Stimulated activated CD4-positive, alpha-beta T cell treated with anti-CD3 and anti-CD28 coated beads, TNF-alpha, amount 100 ng/mL, for 48 hours (primary cell): Measurements from ENCODE around the gene SREK1.
"Not testable (repeated sequence)": the region's sequence is repeated elsewhere in the genome, so short reads cannot be mapped to it uniquely, and the experiment has no call there.

Source experiments
- DNase-seq, 3 donors: peaks; one replicate each; pipeline ENCODE4 v3.0.0-alpha.2; 2020; ENCODE audit warnings: low read depth in 3 of 3

SREK1 gene

GRCh38 chr5:66144074-66144833 is at the start of gene SREK1:
SREK1 (plus strand) TSS chr5:66144300; CDS start chr5:66144377, 77 bp downstream.
- peak; percentile 83 to 90 (median 87) for DNase-seq

- DNase-seq: no peak
These were observed 43.2 kb upstream of the SREK1 start for GRCh38 chr5:66100851-66101250.

- DNase-seq: no peak
These were observed 30.9 kb upstream of the SREK1 start for GRCh38 chr5:66113160-66113559.

- DNase-seq: no peak
These were observed 25.8 kb upstream of the SREK1 start for GRCh38 chr5:66118304-66118703.

- DNase-seq: no peak
These were observed 21.6 kb upstream of the SREK1 start for GRCh38 chr5:66122379-66123034.

- DNase-seq: no peak
These were observed 15.0 kb upstream of the SREK1 start for GRCh38 chr5:66129144-66129543.

GRCh38 chr5:66130493-66130892 is 13.6 kb upstream of the SREK1 start:
- no peak for DNase-seq

- DNase-seq: no peak
These were observed 9.7 kb upstream of the SREK1 start for GRCh38 chr5:66134407-66134861.

- no peak for DNase-seq
These were observed 8.0 kb upstream of the SREK1 start for GRCh38 chr5:66136053-66136452.

GRCh38 chr5:66136944-66137343 is 7.2 kb upstream of the SREK1 start:
- not testable (repeated sequence) for DNase-seq

GRCh38 chr5:66138637-66139317 is 5.3 kb upstream of the SREK1 start:
- no peak for DNase-seq

GRCh38 chr5:66139318-66139712 is 4.8 kb upstream of the SREK1 start:
- DNase-seq: no peak

- no peak for DNase-seq
These were observed 1.7 kb upstream of the SREK1 start for GRCh38 chr5:66142417-66142816.

- no peak for DNase-seq
These were observed 527 bp upstream of the SREK1 start for GRCh38 chr5:66143473-66144073.

- DNase-seq: no peak
These were observed 812 bp downstream of the SREK1 start for GRCh38 chr5:66144834-66145390.

- DNase-seq: no peak
These were observed 1.6 kb downstream of the SREK1 start for GRCh38 chr5:66145737-66146136.

- no peak for DNase-seq
These were observed 5.8 kb downstream of the SREK1 start for GRCh38 chr5:66149950-66150349.

- DNase-seq: peak in 2 of 3 donors; percentile 24 to 29
These were observed 6.9 kb downstream of the SREK1 start for GRCh38 chr5:66151030-66151429.

GRCh38 chr5:66151491-66151890 is 7.4 kb downstream of the SREK1 start:
- no peak for DNase-seq

GRCh38 chr5:66157046-66157445 is 12.9 kb downstream of the SREK1 start:
- DNase-seq: no peak

- DNase-seq: no peak
These were observed 17.3 kb downstream of the SREK1 start for GRCh38 chr5:66161356-66161755.
